Stimulated activated CD4-positive, alpha-beta T cell treated with anti-CD3 and anti-CD28 coated beads, Interleukin-1b, Interleukin-23, amount 100 ng/mL, for 1 hour (primary cell): ENCODE measurements around the gene NMT1.

Source experiments
- DNase-seq, 2 donors: peaks; one replicate each; pipeline ENCODE4 v3.0.0-alpha.2; 2020; ENCODE audit warnings: low read depth in 2 of 2

Gene NMT1

DNA sequence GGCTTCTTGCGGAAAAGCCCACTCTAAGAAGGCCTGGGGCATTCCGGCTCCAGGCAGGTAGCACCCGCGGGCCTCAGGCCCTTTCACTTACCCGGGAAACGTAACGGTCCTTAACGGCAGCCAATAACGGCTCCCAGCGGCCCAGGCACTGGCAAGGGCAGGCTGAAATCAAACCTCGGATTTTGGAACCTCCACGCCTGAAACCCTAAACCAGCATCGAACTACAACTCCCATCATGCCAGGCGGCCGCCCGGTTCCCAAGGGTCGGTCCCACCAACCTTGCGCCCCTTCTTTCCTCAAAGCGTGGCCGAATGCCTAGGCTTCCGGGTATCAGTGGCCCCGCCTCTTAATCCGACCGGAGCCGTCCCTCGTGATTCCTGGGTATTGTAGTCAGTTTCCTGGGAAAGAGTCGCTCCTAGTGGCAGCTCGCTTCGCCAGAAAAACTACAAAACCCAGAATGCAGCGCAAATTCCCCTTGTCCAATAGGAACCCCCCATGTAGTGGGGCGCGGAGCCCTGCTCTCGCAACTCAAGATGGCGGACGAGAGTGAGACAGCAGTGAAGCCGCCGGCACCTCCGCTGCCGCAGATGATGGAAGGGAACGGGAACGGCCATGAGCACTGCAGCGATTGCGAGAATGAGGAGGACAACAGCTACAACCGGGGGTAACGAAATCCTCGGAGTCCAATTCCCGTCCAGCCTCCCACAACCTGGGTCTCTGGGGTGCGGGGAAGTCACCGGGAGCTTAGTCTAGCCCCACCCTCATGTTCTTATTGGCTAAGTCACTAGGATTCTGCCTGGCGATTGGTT, at the start of gene NMT1:
Gene NMT1 (plus strand): TSS at position 521 of the 809 bp plus-strand sequence. CDS start 13 bp downstream, at position 534.
- peak; percentile 83 to 85 for DNase-seq

DNA sequence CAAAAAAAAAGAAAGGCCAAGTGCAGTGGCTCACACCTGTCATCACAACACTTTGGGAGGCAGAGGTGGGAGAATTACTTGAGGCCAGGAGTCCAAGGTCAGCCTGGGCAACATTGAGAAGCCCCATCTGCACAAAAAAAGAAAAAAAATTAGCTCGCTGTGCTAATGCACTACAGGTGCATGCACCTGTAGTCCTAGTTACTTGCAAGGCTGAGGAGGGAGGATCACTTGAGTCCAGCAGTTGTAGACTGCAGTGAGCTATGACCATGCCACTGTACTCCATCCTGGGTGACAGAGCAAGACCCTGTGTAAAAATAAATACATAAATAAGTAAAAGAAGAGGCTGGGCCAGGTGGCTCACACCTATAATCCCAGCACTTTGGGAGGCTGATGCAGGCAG, 49.4 kb upstream of the NMT1 start:
- no peak for DNase-seq

GRCh38 chr17:45013021-45013997, 47.8 kb upstream of the NMT1 start:
- DNase-seq, result no peak

GRCh38 chr17:45016237-45016636, 44.9 kb upstream of the NMT1 start:
- no peak for DNase-seq

DNA sequence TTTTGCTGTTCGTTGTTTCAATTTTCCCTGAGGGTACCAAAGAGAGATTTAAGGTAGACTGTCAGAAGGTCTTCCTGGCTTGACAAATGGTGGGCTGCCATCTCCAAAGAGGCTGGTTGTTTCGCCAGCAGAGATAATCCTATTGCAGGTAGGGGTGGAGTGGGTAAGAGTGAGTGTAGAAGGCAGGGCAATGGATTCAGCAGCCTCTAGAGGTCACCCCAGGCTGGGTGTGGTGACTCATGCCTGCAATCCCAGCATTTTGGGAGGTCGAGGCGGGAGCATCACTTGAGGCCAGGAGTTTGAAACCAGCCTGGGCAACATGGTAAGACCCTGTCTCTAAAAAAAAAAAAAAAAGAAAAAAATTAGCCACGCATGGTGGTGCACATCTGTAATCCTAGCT, 44.3 kb upstream of the NMT1 start:
- DNase-seq, result no peak

DNA sequence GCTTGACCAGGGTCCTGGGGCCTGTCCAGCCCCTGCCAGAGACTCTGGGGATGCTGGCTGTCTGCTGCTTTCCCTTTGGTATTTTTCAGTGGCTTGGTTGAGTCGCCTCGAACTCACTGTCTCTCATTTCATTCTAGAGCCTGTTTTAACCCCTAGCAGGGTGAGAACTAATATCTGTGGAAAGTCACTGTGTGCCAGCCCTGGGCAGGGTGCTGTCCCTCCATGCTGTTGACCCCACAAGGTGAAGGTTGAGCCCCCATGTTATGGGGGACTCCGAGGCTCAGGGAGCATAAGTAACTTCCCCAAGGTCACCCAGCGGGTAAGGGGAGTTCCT, 42.6 kb upstream of the NMT1 start:
- no peak for DNase-seq

- DNase-seq, result peak in 1 of 2 donors; percentile 11
These were observed 42.0 kb upstream of the NMT1 start for GRCh38 chr17:45018848-45019711.

DNA sequence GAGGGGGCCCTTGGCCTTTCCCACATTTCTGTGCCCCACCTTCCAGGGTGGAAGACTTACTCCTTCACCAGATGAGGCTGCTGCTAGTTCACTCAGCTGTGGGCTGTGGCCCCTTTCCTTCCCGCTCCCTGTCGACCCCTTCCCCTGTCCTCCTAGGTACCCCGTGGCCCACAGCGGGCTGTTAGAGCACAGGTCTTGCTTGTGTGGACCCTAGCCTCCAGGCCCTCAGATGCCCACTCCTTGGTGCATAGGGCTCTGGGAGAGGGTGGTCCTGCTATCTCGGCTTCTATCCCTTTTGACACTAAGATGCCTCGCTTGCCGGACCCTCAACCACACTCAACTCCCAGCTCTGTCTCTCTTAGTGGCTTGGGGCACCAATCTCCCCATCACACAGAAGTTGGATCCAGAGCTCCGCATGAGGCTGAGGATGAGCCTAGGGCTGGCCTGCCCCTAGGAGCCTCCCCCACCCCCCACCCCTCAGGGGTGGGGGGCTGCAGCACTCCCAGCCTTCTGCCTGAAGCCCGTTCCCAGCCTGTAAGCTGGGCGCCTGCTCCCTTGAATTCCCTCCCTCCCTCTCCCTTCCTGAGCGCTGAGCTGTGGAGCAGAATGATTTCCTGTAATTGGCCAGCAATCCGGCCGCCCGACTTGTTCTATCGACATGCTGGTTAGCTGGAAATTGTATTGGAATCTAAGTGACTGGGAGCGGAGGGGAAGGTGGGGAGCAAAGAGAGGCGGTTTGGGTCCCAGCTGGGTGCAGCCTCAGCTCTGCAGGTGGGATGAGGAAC, 40.6 kb upstream of the NMT1 start:
- no peak for DNase-seq

- DNase-seq, result peak; percentile 16 to 51
These were observed 39.4 kb upstream of the NMT1 start for GRCh38 chr17:45021607-45022287.

DNA sequence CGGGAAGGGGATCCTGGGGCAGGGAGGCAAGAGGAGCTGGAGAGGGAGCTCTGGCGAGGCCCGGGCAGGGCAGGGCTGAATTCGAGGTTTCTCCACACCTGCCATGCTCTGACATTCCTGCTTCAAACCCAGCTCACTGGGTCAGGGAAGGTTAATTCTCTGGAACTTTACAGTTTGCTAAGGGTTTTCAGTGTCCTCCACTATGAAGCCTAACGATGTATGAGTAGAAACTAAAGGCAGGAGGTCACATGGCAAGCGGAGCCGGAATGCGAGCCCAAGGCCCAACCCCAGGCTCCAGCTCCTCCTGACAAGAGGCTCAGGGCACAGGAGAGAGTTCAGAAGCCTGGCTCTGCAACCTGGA, 38.8 kb upstream of the NMT1 start:
- no peak for DNase-seq

- no peak for DNase-seq
These were observed 38.3 kb upstream of the NMT1 start for GRCh38 chr17:45022655-45023339.

GRCh38 chr17:45029096-45029495, 32.0 kb upstream of the NMT1 start:
- DNase-seq, result no peak

DNA sequence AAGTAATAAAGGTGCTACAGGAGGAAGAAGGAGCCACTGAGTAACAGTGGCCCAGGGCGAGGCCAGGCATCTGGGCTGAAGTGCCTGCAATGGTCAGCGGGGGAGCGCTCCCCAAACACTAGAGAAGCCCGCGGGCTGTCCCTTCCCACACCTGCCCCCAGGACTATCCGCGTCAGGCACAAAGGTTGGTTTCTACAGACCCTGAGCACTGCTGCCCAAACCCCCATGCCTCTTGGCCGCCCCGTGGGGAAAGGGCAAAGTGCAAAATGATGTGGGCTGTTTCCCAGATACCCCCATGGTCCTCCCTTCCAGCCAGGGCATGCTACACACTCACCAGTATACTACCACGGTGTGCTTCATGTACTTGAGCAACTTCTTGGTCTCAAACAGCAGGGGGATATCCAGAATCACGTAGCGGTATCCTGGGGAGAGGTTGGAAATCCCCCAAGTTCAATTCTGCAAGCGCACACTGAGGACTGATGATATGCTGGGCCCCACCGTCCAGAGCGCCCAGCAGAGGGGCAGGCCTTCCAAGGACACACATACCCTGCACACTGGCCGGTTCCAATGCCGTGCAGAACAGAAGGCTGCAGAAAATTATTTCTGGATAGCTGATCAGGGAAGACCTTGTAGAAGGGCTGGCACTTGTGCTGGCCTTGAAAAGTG, 31.2 kb upstream of the NMT1 start:
- no peak for DNase-seq

- no peak for DNase-seq
These were observed 30.4 kb upstream of the NMT1 start for GRCh38 chr17:45030733-45031132.

DNA sequence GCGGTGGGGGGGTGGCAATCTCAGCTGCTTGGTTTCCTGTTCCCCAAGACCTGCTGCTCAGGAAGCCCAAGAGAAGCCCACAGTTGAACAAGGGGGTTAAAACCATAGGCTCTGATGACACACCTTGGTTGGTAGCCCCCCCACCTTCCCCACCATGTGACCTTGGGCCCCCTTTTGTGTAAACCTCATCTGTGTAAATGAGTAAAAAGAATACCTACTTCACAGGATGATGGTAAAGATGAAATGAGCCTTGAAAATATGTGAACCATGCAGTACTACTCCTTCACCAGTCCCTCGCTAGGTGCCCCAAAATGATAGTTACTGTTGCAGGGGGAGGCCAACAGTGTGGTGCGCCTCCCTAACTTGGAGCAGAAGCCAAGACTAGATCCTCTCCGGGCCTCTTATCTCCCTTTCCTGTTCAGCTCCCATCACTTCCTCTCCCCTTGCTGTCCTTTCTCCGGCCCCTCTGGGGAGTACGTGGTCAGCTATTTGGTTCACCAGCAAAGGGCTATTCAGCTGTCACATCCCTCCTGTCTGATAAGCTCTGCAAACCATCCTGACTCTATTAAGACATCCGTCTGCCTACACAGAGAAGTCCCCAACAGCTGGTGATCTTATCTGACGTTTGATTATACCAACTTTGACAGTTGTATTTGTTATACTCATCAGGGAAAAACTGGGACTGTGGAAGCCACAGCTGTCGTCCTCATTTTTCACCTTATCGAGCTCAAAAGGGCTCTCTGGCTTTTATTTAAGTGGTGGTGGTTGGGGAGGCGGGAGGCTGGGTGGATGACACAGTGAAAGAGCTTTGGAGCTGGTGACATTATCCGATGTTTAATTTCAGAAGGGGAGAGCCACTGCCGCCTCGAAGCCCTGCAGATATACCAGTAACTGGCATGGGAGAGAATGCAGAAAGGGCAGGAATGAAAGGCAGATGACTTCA, 29.6 kb upstream of the NMT1 start:
- no peak for DNase-seq

GRCh38 chr17:45032174-45032541, 29.0 kb upstream of the NMT1 start:
- DNase-seq, result no peak

- DNase-seq, result no peak
These were observed 26.5 kb upstream of the NMT1 start for GRCh38 chr17:45034599-45034998.

DNA sequence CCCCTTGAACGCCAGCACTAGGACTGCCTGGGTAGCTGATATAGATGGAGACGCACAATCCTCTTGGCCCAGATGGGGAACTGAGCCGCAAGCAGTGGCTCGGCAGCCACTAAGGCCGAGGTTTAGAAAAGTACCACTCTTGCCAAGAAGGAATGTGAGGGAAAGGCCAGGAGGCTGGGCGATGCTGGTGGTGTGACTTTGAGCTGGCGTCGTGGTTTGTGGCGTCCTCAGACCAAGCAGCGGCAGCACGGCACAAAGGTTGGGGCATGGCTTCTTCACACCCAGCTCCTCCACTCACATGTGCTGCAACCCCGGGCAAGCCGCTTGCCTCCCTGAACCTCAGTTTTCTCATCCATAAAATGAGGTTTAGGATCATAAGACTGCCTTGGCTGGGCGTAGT, 25.3 kb upstream of the NMT1 start:
- DNase-seq, result no peak
